Measurements from ENCODE around the gene DPP4.

DNA sequence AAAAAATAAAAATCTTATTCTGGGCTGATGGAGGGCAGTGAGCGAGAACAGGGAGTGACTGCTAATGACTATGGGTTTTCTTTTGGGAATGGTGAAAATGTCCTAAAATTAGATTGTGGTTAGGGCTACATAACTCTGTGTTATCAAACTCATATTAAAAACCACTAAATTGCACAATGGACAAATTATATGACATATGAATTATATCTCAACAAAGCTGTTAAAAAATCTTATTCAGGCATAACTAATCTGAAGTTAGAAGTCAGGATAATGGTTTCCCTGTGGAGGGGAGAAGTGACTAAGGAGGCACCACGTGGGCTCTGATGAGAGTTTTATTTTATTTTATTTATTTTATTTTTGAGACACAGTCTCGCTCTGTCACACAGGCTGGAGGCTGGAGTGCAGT, 32.1 kb upstream of the DPP4 start:
- TF ChIP-seq YY1 (IDR thresholded peaks at IDR 0.05; ENCODE audit: insufficient read depth, insufficient read length) (no peak), ZNF274 (IDR thresholded peaks at IDR 0.05; ENCODE audit: low read depth, low read length) (no peak), SUZ12 (IDR thresholded peaks at IDR 0.05; ENCODE audit: extremely low read depth, insufficient read depth, insufficient read length) (no peak)
